Measurements from ENCODE around the gene COL15A1.

Gene COL15A1

DNA sequence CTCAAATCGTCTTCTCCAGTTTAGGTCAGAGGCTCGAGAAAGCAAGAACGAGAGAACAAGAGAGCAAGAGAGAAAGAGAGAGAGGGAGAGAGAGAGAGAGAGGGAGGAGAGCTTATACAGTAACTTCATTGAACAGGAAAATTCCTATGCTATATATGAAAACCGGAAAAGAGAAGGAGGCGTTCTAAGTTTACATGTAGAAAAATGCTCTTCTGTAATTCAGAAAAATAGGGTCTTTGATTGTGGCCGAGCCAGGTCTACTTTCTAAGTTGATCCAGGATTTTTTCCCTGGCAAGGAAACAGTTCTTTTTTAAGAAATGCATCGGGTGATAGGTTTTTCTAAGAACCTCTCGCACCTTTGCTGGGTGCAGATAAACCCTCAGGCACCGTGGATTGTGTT, 29.5 kb downstream of the COL15A1 start:
- DNase-seq (ENCODE audit: low read depth in 2 of 2): no peak

- no peak for DNase-seq (ENCODE audit: low read depth in 2 of 2)
These were observed 29.9 kb downstream of the COL15A1 start for GRCh38 chr9:98973576-98973975.

DNA sequence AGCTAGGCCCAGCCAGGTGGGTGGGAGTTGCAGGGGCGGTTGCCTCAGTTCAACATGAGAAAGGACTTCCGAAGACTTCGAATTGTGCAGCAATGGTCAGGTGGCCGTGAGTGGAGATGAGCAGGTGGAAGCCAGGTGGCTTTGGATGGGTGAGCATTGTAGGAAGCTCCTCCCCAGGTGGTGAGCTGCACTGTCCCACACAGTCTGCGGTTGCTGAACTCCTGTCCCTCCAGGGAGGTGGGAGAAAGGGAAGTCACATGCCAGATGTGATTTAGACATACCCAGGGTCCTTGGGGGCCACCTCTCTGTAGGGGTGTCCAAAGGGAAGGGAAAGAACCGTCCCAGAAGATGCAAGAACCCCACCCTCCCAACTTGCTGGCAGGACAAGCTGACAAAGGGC, 30.4 kb downstream of the COL15A1 start:
- no peak for DNase-seq (ENCODE audit: low read depth in 2 of 2)

DNA sequence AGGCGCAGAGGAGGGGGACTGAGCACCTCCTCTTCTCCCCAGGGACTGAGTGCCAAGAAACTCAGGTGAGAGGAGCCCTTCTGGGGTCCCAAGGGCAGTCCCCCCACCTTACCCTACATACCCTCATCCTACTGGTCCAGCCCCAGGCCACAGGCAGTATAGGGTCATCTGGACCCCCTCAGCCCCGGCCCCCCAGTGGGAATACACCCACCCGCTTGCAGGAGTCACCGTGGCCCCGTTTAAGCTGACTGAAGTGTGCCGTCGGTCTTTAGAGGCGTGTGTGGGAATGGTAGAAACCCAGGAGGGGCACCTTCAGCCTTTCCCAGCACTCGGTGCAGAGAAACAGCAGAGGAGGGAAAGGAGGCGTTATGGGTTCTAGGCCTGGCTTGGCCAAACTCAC, 30.8 kb downstream of the COL15A1 start:
- DNase-seq (ENCODE audit: low read depth in 2 of 2): no peak

DNA sequence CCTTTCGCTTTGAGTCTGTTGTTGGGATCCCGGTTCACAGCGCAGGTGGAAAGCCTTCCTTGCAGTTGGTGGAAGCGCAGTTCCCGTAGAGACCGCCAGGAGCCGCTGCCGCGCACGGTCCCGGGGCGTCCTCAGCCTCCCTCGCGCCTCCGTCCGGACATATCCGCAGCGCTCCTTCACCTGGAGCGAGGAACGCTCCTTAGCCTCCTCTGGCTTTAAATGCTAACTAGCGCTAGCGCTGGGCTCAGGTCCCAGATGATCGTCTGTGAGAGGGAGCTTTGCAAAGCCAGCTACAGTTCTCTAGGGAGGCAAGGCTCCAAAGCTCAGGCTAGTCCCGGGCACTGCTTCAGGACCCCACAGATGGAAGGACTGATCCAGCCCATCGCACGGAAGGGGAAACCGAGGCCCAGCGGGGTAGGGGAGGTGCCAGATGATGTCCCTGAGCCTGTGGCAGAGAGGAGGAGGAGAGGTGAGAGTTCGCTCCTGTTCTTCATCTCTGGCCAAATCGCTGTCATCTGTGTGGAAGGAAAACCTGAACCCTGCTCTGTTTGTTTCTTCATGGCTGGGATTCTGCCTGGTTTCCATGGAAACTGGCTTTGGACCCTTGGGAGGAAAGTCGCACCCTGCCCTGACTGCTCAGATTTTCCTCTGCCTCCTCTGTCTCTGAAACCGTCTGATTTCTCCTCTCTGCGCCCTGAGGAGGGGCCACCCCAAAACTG, 31.4 kb downstream of the COL15A1 start:
- no peak for DNase-seq (ENCODE audit: low read depth in 2 of 2)

- DNase-seq (ENCODE audit: low read depth in 2 of 2): no peak
These were observed 32.1 kb downstream of the COL15A1 start for GRCh38 chr9:98975838-98976237.

DNA sequence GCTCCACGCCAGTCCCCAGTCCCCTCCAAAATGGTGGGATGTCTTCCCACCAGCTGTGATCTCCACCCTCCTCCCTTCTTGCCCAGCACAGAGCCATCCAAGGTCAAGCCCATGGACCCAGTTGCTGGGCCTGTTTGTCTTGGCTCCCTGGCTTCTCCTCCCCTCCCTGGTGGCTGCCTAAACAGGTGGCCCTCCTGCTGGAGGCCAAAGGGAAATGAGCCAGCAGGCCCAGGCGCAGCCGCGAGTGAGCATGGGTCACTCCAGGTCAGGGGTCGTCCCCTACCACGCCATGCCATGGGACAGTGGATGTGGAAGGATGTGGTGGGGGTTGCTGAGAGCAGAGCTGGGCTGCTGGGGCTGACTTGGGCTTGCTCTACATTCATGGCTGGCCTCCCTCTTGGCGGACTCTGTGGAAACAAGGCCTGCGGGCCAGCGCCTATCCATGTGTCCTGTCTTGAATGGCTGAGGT, 33.6 kb downstream of the COL15A1 start:
- no peak for DNase-seq (ENCODE audit: low read depth in 2 of 2)

- no peak for DNase-seq (ENCODE audit: low read depth in 2 of 2)
These were observed 34.1 kb downstream of the COL15A1 start for GRCh38 chr9:98977813-98978212.

GRCh38 chr9:98978231-98978681, 34.5 kb downstream of the COL15A1 start:
- DNase-seq (ENCODE audit: low read depth in 2 of 2): no peak

DNA sequence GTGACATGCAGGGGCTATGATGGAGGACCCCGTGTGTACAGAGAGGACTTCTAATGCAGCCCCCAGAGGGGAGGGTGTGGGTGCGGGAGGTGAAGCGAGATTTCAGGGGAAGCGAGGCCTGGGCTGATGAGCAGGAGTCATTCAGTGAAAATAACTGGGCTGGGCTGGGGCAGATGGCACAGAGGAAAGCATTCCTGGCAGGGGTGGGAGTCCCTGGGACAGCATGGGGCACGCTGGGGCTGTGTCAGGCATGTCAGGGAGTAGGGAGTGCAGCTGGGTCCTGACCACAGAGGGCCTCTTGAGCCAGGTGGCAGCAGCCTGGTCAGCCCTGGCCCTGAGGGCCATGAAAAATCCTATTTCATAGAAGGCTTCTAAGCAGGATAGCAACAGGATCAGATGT, 36.6 kb downstream of the COL15A1 start:
- no peak for DNase-seq (ENCODE audit: low read depth in 2 of 2)

GRCh38 chr9:98983295-98984268, 39.9 kb downstream of the COL15A1 start:
- no peak for DNase-seq (ENCODE audit: low read depth in 2 of 2)

DNA sequence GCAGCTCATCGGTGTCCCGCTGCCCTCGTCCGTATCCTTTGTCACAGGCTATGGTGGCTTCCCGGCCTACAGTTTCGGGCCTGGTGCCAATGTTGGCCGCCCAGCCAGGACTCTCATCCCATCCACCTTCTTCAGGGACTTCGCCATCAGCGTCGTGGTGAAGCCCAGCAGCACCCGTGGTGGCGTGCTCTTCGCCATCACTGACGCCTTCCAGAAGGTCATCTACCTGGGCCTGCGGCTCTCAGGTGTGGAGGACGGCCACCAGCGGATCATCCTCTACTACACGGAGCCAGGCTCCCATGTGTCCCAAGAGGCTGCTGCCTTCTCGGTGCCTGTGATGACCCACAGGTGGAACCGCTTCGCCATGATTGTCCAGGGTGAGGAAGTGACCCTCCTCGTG, 41.9 kb downstream of the COL15A1 start:
- DNase-seq (ENCODE audit: low read depth in 2 of 2): no peak

- DNase-seq (ENCODE audit: low read depth in 2 of 2): no peak
These were observed 43.4 kb downstream of the COL15A1 start for GRCh38 chr9:98986866-98987651.

GRCh38 chr9:98989036-98990000, 45.6 kb downstream of the COL15A1 start:
- peak; percentile 99 for DNase-seq (ENCODE audit: low read depth in 2 of 2)

DNA sequence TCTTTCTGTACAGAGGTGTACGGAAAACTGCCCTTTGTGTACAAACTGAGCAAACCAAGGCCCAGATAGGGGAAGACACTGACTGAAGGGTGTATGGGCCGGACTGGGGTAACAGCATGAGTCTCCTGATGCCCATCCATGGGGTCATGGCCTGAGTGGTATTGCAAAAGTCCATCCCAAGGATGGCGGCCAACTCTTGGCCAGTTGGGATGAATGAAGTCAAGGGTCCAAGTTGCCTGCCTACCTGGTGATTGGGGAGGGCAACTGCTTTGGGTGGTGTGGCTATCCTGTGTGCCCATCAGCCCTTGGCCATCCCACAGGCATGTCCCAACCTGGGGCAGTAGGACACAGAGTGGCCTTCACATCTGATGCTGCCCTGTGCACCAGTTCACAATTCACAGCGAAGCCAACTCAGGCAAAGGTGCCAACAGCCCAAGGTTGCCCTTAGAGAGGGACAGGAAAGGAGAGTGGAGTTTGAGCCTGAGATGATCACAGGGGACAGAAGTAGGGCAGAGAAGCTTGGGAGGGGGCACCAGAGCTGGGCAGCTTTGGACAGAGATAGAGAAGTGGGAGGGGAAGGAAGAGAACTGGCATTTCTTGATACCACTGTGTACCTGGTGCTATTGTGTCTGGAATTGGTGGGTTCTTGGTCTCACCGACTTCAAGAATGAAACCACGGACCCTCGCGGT, 46.6 kb downstream of the COL15A1 start:
- no peak for DNase-seq (ENCODE audit: low read depth in 2 of 2)

DNA sequence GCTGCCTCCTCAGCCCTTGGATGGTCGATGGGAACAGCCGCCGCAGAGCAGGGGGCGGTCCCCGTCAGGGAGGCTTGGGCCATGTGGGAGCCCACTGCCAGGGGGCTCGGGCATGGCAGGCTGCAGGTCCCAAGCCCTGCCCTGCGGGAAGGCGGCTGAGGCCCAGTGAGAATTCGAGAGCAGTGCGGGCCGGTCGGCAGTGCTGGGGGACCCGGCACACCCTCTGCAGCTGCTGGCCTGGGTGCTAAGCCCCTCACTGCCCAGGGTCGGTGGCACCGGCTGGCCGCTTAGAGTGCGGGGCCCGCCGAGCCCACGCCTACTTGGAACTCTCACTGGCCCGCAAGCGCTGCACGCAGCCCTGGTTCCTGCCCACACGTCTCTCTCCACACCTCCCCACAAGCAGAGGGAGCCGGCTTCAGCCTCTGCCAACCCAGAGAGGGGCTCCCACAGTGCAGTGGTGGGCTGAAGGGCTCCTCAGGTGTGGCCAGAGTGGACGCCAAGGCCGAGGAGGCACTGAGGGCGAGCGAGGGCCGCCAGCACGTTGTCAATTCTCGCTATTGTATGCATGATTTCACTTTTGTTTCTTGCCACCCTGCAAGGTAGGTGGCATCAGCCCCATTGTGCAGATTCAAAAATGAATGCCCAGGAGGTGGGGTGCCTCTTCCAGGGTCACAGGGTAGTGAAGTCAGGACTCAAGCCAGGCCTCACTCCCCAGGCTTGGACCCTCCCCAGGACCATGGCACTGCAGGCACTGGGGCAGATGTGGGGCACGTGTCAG, 48.6 kb downstream of the COL15A1 start:
- no peak for DNase-seq (ENCODE audit: low read depth in 2 of 2)

DNA sequence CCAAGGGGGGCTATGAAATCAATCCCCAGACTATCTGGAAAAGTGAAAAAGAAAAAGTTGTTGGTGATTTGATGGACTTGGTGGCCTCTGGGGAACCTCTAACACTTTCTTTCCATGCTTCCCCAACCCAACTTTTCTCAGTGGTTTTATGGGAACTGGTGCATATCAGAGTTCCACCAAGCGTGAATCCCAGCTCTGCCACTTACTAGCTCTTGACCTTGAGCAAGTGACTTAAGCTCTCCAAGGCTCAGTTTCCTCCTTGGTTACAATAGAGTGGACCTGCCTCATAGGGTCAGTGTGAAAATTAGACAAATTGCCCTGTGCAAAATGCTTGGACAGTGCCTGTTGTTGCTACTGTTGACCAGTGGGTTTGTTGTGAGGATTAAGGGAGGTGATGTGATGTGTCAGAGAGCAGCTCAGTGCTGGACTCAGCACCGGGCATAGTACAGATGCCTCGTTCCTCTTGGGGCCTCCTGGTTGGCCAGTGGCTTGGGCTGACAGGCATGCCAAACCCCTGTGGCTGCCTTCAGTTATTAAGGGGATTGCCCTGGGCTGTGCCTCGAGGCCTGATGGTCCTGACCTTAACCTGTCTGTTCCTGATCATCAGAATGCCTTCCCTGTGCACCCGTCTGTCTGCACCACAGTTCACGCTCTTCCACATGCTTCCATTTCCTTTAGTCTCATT, 49.3 kb downstream of the COL15A1 start:
- DNase-seq (ENCODE audit: low read depth in 2 of 2): no peak

- no peak for DNase-seq (ENCODE audit: low read depth in 2 of 2)
These were observed 49.9 kb downstream of the COL15A1 start for GRCh38 chr9:98993570-98993945.
